ENCODE data around the gene ASB15. TPM values are rescaled to one million over a fixed set of nuclear protein-coding genes. Genes with fewer than 3 reads are reported as not detected.
A peak's percentile ranks its signal among the peaks of the same experiment; 100 is the strongest.
"Not testable (repeated sequence)": the region's sequence is repeated elsewhere in the genome, so short reads cannot be mapped to it uniquely, and the experiment has no call there.

ASB15 gene
- not detected for total RNA-seq

DNA sequence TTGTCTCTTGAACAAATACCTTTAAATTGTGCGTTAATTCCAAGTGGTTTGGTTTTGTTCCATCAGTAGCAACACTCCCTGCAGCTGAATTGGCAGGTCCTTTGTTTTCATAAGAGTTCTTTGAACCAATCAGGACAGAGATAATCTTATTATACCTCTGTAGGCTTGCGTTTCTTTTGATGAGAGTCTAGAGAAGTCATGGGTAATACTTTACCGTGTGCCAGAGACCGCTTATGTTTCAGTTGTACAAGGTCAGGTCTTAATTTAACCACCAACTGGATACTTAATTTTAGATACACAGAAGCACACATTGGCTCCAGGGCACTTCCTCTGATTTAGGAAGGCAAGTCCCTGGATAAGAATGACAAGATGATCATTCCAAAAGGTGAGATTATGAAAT is at the start of gene ASB15:
ASB15 (plus strand) TSS at position 292 of the 400 bp plus-strand sequence. CDS start 12,682 bp downstream, outside the sequence.
- no peak for DNase-seq

DNA sequence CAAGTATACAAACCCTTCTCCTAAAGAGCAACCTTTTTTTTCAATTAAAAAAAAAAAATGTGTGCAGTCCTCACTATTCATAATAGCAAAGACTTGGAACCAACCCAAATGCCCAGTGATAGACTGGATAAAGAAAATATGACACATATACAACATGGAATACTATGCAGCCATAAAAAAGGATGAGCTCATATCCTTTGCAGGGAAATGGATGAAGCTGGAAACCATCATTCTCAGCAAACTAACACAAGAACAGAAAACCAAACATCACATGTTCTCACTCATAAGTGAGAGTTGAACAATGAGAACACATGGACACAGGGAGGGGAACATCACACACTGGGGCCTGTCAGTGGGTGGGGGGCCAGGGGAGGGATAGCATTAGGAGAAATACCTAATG is 49.5 kb upstream of the ASB15 start:
- DNase-seq, result not testable (repeated sequence)

DNA sequence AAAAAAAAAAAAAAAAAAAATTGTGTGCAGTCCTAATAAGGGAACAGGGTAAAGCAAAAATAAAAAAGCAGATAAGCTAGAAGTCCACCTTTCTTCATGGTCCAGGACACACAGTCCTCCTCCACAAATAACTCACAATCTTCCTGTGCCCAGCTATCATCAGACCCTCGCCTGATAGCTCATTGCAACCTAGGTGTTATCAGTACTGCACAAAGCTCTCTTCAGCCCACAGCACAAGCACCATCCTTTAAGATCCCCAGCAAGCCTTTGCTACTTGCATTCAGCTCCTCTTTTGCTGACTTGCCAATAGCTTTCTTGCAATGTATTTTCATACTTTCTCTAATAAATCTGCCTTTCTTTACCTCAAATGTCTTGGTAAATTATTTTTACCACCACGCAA is 49.0 kb upstream of the ASB15 start:
- DNase-seq, result no peak

DNA sequence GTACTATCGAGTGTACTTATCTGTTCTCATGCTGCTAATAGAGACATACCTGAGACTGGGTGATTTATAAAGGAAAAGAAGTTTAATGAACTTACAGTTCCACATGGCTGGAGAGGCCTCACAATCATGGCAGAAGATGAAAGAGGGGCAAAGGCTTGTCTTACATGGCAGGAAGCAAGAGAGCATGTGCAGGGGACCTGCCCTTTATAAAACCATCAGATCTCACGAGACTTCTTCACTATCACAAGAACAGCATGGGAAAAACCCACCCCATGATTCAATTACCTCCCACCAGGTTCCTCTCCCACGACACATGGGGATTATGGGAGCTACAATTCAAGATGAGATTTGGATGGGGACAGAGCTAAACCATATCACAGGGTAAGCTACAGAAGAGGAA is 48.5 kb upstream of the ASB15 start:
- DNase-seq, result no peak

DNA sequence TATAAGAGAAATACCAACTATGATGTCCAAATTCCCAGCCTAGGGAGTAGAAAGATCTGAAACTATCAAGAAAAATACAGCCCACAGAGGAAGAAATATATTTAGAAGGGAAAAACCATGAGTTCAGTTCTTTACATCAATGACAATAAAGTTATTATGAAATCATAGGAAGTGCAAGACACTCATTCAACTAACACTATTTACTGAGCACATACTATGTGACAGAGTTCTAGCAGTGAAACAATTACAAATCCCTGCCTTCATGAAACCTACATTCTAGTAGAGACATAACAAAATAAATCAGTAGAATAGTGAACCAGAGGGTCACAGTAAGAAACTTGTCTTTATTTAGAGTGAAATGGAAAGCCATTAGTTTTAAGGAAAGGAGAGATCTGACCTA is 46.1 kb upstream of the ASB15 start:
- no peak for DNase-seq

DNA sequence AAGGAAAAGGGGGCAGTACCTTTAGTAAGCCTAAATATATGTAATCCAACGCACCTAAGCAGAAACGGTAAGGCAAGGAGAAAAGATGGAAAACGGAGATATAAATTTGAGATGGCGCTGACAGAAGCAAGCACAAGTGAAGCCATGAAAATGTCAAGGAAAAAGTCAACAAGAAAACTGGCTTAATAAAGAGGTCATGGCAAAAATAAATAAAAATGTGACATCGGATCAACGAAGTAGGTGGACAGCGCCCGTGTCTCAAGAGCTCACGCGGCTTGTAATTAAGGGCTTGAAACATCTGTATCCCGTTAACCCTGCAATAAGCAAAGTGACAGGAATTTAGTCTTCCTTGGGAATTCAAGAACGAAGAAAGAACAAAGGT is 44.6 kb upstream of the ASB15 start:
- no peak for DNase-seq

DNA sequence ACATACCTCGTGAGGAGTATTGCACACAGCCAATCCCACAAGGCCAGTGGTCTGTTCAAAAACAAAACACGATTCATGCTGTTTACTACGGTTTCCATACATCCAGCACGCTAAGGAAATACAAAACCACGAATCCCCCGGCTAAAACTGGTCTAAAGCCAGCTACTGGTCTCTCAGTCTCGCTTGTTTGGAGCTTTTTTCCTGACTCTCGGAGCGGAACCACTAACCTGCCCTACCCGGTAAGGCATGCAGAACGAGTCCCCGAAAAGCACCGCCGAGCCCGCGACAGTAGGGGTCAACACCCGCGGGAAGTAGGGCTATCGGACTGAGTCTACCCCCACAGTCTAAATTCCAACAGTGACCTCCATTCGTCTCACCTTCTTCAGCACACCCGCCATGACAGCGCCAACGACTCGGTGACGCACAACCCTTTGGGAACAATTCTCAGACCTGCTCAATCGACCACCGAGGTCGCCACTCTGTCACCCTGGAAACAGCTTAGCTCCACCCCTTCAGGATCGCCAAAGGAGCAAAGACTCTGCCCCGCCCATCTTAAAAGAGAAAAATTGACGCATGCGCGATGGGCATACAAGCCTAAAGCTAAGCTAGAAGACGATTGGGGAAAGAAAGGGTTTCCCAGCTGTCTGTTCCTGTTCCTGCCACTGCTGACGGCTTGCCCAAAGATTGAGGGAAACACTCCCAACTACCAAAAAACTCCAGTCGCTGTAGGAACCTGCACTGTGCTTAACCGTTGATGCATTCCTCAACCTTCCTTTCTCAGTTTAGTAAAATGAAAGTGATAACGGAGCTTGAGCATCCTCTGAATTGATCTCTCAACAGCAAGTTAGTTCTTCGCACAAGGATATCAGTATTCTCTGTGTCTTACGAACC is 44.0 kb upstream of the ASB15 start, which contains the start of gene NDUFA5:
NDUFA5 (minus strand) TSS at position 421 of the 891 bp plus-strand sequence; CDS start at position 398, 23 bp downstream.
- DNase-seq, result peak; percentile 98

DNA sequence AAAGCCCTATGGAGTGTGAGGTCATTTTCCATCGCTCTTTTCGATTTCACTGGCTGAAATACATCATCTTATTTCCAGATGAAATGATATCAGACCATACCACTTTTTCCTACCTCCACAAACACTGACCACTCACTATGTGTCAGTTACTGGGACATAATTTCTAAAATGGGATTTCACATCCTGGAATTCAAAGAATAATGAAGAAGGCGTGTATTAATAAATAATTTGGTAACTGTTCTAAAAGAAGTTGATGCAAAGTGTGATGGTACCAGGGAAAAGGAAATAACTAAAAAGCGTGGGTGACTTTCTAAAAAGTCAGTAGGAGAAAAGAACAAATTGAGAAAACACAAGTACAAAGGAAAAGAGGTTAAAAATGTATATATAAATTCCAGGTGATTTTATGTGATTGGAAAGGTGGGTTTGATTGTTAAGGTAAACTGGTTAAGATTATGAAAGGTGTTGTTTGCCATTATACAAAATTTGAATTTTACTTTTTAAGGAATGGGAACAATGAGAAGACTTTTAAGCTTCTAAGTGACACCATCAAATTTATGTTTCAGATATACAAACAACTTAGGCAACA is 43.2 kb upstream of the ASB15 start:
- DNase-seq, result no peak

DNA sequence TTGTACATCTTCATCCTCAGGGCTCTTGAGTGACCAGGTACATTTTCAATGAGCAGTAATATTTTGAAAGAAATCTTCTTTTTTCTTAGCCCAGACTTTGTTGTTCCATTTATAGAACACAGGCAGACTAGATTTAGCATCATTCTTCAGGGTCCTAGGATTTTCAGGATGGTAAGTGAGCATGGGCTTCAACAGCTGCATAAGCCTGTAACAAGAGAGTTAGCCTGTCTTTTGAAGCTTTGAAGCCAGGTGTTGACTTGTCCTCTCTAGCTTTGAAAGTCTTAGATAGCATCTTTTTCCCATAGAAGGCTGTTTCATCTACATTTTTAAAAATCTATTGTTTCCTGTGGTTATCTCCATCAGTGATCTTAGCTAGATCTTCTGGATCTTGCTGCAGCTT is 39.5 kb upstream of the ASB15 start:
- no peak for DNase-seq

DNA sequence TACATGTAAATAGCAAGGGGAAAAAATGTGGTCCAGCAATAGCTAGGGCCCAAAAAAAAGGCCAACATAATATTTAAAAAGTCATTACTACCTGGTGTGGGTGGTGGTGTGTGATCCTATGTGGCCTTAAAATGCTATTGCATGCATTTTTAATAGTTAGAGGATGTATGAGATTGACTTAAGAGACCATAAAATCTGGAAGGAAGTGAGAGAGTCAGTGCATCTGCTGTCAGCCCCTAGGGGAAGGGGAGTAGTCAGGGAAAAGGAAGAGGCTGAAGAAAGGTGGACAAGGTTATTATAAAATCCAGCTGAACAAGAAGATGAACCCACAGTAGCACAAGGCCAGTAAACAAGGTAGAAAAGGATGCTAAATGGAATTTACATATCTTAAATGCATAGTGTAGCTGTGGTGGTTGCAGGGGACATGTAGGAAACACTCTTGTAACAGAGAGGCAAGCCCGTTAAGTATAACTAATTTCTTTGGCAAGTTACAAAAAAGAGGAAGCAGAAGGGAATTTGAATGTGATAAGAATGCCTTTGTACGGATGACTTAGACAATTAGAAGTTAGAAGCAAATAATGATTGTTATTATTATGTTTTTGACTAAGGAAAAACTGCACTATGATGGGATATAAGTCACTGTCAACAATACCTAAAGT is 32.1 kb upstream of the ASB15 start:
- DNase-seq, result no peak

DNA sequence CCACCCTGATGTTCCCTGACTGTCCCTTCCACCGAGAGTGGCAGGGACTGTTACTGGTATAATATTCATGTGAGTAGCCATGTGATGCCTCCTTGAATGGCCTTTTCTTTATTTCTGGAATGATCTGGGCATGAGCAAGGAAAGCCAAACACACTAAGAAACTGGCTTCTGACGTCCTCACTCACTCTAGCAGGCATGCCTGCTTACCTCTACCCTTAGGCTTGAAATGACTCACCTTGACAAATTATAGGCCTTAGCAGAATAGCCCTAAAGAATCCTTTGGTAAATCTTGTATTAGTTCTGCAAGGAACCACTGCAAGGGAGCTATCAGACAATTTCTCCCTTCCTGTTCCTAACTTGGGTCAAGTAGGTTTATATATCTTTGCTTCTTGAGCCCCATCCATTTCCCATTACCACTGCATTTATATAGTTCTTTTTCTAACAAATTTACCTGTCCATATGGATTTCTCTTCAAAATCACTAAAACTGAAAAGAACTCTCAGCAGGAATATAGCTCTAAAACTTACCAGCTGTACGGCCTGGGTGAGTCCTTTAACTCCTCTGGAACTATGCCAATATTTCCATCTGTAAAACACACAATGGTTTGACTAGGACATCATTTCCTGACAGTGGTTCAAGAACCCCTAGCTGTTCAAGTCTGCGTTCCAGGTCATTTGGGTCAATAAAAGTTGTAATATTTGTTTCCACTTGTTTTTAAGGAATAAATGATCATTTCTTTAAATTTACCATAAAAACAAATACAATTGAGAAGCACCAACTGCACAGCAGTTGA is 31.0 kb upstream of the ASB15 start:
- no peak for DNase-seq

DNA sequence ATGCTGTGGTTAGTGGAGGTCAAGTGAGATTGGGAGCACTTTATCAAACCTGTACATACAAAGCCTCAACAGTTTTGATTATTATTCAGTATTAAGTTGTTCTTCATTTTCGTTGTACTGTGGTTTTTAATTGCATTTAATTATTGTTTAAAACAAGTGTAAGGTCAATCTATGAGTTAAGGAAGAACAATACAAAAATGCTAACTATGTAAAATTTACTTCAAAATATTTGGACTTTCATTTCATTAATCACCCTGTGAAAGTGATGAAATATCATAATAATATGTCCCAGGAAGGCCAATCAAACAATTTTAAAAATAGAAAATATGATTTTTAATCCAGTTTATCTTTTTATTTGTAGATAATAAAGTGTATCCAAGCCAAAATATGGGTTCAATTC is 30.4 kb upstream of the ASB15 start:
- no peak for DNase-seq

DNA sequence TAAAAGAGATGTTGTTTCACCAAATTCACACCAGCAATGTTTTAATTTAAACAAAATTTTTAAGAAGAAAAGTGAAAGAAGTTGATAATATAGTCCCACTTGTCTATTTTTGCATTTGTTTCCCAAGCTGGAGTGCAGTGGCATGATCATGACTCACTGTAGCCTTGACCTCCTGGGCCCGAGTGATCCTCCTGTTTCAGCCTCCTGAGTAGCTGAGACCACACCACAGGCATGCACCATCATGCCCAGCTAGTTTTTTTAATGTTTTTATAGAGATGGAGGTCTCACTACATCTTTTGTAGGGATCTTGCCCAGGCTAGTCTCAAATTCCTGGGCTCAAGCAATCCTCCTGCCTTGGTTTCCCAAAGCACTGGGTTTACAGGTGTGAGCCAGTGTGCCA is 29.9 kb upstream of the ASB15 start:
- DNase-seq, result no peak

DNA sequence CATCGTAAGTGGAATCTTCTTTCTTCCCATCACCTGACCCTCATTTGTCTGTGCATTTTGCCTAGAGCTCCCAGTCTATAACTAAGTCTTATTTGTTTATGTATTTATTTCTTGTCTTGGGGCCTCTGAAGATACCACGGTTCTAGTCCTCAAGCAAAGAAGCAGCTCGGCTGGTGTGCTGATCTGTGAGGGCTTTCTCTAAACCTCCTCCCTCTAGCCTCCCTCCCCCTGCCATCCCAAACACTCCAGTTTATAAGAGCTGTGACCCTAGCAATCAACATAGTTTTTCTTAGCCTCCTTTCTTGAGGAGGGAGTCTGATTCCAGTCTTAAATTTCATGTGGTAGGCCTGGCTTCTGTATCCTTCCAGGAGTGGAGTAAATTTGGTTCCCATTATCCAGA is 28.3 kb upstream of the ASB15 start:
- DNase-seq, result no peak

DNA sequence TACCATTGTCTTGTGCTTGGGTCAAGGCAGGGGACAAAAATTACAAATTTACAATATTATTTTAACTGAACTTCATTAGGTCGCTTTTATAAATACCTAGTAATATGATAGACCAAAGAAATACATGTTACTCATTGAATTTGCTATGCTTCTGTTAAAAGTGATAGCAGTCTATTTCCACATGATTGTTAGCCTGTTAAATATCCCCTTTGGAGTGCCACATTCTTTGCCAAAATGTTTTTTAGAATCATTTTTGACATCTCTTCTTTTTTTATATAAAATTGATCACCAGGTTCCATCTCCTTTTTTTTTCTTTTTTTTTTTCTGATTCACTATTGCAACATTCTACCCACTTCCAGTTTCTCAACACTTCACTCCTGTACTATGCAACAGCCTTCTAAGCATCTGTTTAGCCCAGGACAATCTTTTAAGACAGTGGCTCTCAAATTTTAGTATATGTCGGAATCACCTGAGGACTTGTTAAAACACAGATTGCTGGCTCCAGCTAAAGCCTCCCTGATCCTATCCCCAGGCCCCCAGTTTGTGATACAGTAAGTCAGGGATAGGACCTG is 27.6 kb upstream of the ASB15 start:
- no peak for DNase-seq

DNA sequence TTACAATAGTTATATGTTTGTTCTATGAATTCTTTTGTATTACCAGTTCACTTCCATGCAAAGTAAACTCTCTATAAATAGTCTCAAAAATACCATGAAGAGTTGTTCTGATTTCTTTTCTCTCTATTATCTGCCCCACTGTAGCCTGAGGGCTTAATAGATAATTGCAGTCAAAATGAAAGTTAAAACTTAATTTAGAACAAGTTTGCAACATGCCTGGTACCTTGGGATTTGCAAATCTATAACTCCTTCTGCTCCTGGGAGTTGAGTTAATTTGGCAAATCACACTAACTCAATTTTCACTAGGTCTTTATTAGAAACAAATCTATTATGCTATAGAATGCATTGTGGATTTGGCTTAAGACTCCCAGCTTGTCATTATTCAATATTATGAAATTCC is 22.2 kb upstream of the ASB15 start:
- DNase-seq, result no peak

DNA sequence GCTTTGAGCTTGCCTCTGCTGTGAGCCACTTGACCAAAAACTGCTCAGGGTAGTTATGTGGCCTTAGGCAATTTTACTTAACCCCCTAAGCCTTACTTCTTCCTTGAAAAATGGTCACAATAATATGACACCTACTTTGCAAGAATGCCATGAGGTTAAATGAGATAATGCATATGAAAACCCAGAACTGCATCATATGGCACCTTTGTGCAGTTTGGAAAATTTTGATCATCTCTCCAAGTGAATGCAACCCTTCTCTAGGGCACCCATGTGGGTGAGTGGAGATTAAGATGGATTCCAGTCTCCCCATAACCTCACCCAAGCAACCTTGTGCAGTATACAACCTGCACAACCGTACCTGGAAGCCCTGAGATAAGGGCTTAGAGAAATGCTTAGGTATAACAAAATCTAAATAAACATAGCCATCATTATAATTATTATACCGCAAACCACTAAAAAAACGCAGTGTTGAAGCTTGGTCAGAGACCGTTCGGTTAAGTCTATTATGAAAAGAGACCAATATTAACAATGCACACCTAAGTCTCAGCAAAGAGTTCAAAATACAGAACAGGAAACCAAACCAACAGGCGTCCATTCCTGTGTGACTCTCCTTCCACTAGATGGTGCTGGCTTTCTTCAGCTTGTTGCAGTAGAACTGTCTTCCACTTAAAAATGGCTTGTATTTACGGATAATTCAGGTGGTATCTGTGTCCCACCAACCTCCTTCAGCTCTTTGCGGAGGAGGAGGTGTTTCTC is 21.0 kb upstream of the ASB15 start:
- DNase-seq, result peak; percentile 7

DNA sequence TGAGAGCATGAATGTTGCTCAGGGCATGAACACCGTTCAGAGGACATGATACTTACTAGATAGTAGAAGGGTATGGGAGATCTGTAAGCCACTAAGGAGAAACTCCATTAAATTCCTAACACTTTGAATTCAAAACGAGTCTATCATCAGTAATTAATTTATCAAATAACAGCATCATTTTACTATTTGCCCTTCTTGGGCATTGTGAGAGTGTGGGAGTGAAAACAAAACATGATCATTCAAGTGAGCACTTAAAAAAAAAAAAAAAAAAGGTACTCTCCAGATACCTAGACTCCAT is 20.5 kb upstream of the ASB15 start:
- DNase-seq, result no peak

DNA sequence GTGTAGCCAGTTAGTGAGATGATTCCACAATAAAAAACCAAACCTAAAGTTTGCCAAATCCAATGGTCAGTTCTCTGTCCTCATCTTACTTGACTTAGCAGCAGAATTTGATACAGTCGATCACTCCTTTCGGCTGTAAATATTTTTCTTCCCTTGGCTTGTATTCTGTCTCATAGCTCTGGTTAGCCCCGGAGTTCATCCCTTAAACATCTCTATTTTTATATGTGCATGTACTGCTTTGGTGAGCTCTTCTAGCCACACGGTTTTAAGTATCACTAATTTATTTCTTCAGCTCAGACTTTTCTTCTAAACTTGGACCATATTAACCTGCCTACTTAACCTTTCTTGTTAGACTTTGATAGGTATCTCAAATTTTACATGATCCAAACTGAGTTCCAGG is 17.8 kb upstream of the ASB15 start:
- no peak for DNase-seq

DNA sequence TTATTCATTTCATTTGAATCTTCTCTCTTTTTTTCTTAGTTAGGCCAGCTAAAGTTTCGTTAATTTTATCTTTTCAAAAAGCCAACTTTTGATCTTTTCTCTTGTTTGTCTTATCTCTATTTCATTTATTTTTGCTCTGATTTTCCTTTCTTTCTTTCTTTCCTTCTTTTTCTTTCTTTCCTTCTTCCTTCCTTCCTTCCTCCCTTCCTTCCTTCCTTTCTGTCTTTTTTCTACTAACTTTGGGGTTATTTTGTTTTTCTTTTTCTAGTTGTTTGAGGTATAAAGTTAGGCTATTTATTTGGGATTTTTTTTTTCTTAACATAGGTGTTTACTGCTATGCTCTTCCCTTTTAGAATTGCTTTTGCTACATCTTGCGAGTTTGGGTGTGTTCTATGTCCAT is 13.2 kb upstream of the ASB15 start:
- DNase-seq, result no peak

DNA sequence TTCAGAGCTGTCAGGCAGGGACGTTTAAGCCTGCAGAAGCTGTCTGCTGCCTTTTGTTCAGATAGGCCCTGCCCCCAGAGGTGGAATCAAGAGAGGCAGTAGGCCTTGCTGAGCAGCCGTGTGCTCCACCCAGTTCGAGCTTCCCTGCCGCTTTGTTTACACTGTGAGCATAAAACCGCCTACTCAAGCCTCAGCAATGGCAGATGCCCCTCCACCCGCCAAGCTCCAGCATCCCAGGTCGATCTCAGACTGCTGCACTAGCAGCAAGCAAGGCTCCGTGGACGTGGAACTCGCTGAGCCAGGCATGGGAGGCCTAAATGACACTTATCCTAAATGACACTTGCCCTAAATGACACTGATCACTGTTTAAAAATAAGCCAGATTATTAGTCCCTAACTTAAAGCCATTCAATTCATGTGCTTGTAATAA is 6.8 kb upstream of the ASB15 start:
- DNase-seq, result no peak

DNA sequence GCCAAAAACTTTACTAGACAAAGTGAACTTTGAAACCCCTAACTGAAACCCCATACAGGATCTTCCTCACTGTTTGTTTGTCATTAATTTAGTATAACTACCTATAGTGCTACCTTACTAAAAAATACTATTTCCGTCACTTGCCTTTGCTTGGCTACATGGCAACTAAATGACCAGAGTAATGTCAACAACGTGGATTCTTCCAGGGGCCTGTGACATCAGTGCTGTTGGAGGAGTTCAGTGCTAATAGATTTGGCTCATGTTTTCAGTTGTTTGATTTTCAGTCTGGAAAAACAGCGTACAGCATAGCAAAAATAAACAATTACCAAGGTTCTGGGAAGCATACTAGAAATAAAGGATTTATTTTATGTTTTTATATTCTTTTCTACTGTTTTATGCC is 3.0 kb upstream of the ASB15 start:
- DNase-seq, result no peak
